Duodenal mucosa (tissue), 2 donors: ENCODE data around the gene FBLN5.
A peak's percentile ranks its signal among the peaks of the same experiment; 100 is the strongest.

Experiments used
- H3K27ac ChIP-seq: one replicate; pipeline ENCODE4 v1.7.0; 2013; ENCODE audit warnings: low read depth, low read length
- H3K27me3 ChIP-seq, 2 donors: one replicate each; pipeline ENCODE4 v1.7.0; 2013; ENCODE audit warnings: low read length in 2 of 2, control low read depth in 1 of 2; ENCODE audit not compliant: insufficient read depth in 2 of 2, control insufficient read depth in 1 of 2
- H3K36me3 ChIP-seq, 2 donors: one replicate each; pipeline ENCODE4 v1.7.0; 2013; ENCODE audit warnings: low read length in 2 of 2, control low read depth in 1 of 2; ENCODE audit not compliant: insufficient read depth in 2 of 2, control insufficient read depth in 1 of 2
- H3K4me1 ChIP-seq, 2 donors: one replicate each; pipeline ENCODE4 v1.7.0; 2013; ENCODE audit warnings: low read length in 2 of 2, control low read depth in 1 of 2; ENCODE audit not compliant: insufficient read depth in 2 of 2, control insufficient read depth in 1 of 2
- H3K4me3 ChIP-seq, 2 donors: one replicate each; pipeline ENCODE4 v1.7.0; 2013; ENCODE audit warnings: low read length in 2 of 2, low read depth in 1 of 2
- H3K9ac ChIP-seq, 2 donors: one replicate each; pipeline ENCODE4 v1.7.0; 2013; ENCODE audit warnings: low read length in 2 of 2, low read depth in 1 of 2
- H3K9me3 ChIP-seq, 2 donors: one replicate each; pipeline ENCODE4 v1.7.0; 2013; ENCODE audit warnings: low read length in 2 of 2, control low read depth in 1 of 2; ENCODE audit not compliant: control insufficient read depth in 1 of 2

The FBLN5 gene

GRCh38 chr14:91869556-91869955 is 77.9 kb downstream of the FBLN5 start:
- Histone ChIP-seq H3K36me3 (no peaks in the 10 kb centered on the region), H3K9ac (no peak overlapping the region), H3K27ac (no peak overlapping the region), H3K4me1 (peaks cover 38 to 59% of the 10 kb centered on the region in 2 donors), H3K4me3 (no peak overlapping the region), H3K27me3 (no peaks in the 10 kb centered on the region), H3K9me3 (no peaks in the 10 kb centered on the region)

GRCh38 chr14:91867316-91867988 is 80.0 kb downstream of the FBLN5 start, which contains the start of gene TC2N:
Gene TC2N (minus strand): TSS chr14:91867536. CDS start chr14:91813769, 53,767 bp downstream.
- H3K9me3 ChIP-seq: no peaks in the 10 kb centered on the region
- peak within 1 kb of the TSS; percentile 50 to 51 for H3K4me3 ChIP-seq
- H3K36me3 ChIP-seq: no peaks in the 10 kb centered on the region
- H3K27me3 ChIP-seq: no peaks in the 10 kb centered on the region
- H3K9ac ChIP-seq: peak within 1 kb of the TSS in 1 of 2 donors; percentile 22
- peaks cover 20 to 38% of the 10 kb centered on the region in 2 donors for H3K4me1 ChIP-seq
- H3K27ac ChIP-seq: no peak within 1 kb of the TSS

DNA sequence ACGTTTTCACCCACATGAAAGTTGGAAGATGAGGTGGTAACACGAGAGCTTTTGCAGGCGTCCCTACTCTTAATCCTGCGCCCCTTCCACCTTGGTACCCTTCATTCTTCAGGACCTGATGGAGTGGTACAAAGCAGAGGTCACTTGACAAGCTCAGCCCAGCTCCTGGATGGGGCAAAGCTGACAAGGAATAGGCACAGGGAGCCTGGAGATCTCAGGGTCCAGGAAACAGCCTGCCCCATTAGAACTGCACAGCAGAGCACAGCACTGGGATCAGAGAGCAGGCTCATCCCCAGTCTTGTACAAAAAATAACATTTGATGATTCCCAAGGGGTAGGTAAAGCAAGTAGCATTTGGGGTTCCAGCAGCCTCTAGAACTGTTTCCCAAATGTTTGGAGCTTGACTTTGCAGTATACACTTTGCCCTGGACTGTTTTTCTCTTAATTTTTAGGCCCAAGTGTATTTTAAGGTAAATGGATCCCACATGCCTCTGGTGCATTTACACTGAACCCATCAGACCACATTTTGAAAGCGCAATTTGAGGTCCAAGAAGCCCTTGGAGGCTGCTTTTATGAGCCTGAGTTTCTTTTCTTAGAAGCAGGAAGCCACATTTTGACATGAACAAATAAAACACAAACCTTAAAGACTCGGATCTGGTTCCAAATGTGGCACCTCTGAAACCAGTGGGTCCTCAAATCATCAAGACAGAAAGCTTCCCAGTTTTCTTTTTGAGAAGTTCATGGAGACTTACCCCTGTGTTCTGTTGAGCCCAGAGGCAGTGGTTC is 80.8 kb downstream of the FBLN5 start:
- H3K27me3 ChIP-seq: no peaks in the 10 kb centered on the region
- peaks cover 13 to 30% of the 10 kb centered on the region in 2 donors for H3K4me1 ChIP-seq
- H3K9me3 ChIP-seq: no peaks in the 10 kb centered on the region
- H3K27ac ChIP-seq: no peak overlapping the region
- H3K4me3 ChIP-seq: peak overlapping the region; percentile 50 to 51
- no peaks in the 10 kb centered on the region for H3K36me3 ChIP-seq
- peak overlapping the region in 1 of 2 donors; percentile 22 for H3K9ac ChIP-seq

- no peak overlapping the region for H3K9ac ChIP-seq
These were observed 81.4 kb downstream of the FBLN5 start for GRCh38 chr14:91866061-91866460.

DNA sequence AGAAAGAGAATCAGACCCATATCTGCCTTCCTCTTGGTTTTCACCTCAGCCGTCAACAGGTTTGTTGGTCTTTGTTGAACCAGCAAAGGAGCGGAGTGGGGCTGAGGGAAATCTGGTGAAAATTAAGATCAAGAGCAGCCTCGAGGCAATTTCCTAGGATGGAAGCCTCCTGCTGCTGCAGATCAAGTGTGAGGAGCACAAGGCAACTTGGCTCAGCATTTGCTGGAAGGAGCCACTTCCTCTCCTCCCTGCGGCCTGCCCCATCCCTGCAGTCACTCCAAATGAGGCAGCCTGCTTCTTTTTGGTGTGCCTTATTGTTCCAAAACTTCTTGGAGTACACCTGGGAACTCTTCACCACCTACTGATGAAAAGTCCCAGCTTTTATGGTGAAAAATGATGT is 85.1 kb downstream of the FBLN5 start:
- Histone ChIP-seq H3K4me3 (no peak overlapping the region), H3K4me1 (peaks cover 0 to 10% of the 10 kb centered on the region in 2 donors), H3K36me3 (no peaks in the 10 kb centered on the region), H3K27ac (no peak overlapping the region), H3K9me3 (no peaks in the 10 kb centered on the region), H3K27me3 (no peaks in the 10 kb centered on the region), H3K9ac (no peak overlapping the region)

More at GRCh38 chr14:91866061-91866460, 81.4 kb downstream of the FBLN5 start:
- Histone ChIP-seq H3K27me3 (no peaks in the 10 kb centered on the region), H3K4me3 (peak overlapping the region; percentile 50 to 51), H3K9me3 (no peaks in the 10 kb centered on the region), H3K4me1 (peaks cover 11 to 24% of the 10 kb centered on the region in 2 donors), H3K27ac (no peak overlapping the region), H3K36me3 (no peaks in the 10 kb centered on the region)

DNA sequence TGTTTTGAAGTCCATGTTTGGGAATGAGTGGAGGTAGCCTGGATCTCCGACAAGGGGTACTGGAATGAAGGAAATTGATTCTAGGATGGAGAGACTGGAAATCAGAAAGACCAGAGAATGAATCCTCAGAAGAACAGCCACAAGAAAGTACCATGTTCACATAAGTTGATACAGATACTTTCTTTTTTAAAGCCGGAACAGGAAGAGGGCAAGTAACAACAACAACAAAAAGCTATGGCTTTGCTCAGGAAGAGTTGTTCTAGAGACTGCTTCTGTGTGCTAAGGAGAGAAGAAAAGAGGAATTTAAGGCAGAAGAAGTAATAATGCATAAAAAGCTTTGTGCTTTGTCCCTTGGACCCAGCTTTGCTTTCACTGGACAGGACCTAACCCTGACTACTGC is 86.4 kb downstream of the FBLN5 start:
- Histone ChIP-seq H3K9ac (no peak overlapping the region), H3K4me1 (peaks cover 0 to 10% of the 10 kb centered on the region in 2 donors), H3K27ac (no peak overlapping the region), H3K36me3 (no peaks in the 10 kb centered on the region), H3K9me3 (no peaks in the 10 kb centered on the region), H3K4me3 (no peak overlapping the region), H3K27me3 (no peaks in the 10 kb centered on the region)

GRCh38 chr14:91860238-91860637 is 87.3 kb downstream of the FBLN5 start:
- no peak overlapping the region for H3K27ac ChIP-seq

GRCh38 chr14:91858536-91859275 is 88.8 kb downstream of the FBLN5 start:
- no peak overlapping the region for H3K9ac ChIP-seq
- H3K27ac ChIP-seq: no peak overlapping the region
- no peaks in the 10 kb centered on the region for H3K27me3 ChIP-seq
- peaks cover 6 to 10% of the 10 kb centered on the region in 2 donors for H3K4me1 ChIP-seq
- H3K36me3 ChIP-seq: no peaks in the 10 kb centered on the region
- no peak overlapping the region for H3K4me3 ChIP-seq
- H3K9me3 ChIP-seq: no peaks in the 10 kb centered on the region

More at GRCh38 chr14:91860238-91860637, 87.3 kb downstream of the FBLN5 start:
- H3K9ac ChIP-seq: no peak overlapping the region
- H3K9me3 ChIP-seq: no peaks in the 10 kb centered on the region
- no peaks in the 10 kb centered on the region for H3K27me3 ChIP-seq
- no peak overlapping the region for H3K4me3 ChIP-seq
- no peaks in the 10 kb centered on the region for H3K36me3 ChIP-seq
- peaks cover 0 to 10% of the 10 kb centered on the region in 2 donors for H3K4me1 ChIP-seq

GRCh38 chr14:91857614-91858013 is 89.9 kb downstream of the FBLN5 start:
- H3K9me3 ChIP-seq: no peaks in the 10 kb centered on the region

More at GRCh38 chr14:91857614-91858013, 89.9 kb downstream of the FBLN5 start:
- H3K27ac ChIP-seq: no peak overlapping the region
- peaks cover 6 to 10% of the 10 kb centered on the region in 2 donors for H3K4me1 ChIP-seq
- H3K27me3 ChIP-seq: no peaks in the 10 kb centered on the region
- H3K4me3 ChIP-seq: no peak overlapping the region
- no peaks in the 10 kb centered on the region for H3K36me3 ChIP-seq
- H3K9ac ChIP-seq: no peak overlapping the region
